GM12873 (cell line): ENCODE data around the gene HK2.

Experiments
- CTCF ChIP-seq: IDR thresholded peaks from 2 replicates; pipeline ENCODE4 v1.5.1; 2012; ENCODE audit warnings: low read depth, mild to moderate bottlenecking, moderate library complexity, low read length, control low read depth; ENCODE audit not compliant: insufficient read depth; ENCODE audit errors: missing control alignments

The HK2 gene

GRCh38 chr2:74833418-74834233, at the start of gene HK2:
HK2 (plus strand) TSS chr2:74834127; CDS start chr2:74834581, 454 bp downstream.
- no peak for TF ChIP-seq CTCF

GRCh38 chr2:74789271-74789670, 44.7 kb upstream of the HK2 start:
- TF ChIP-seq CTCF, result no peak

- TF ChIP-seq CTCF, result no peak
These were observed 41.6 kb upstream of the HK2 start for GRCh38 chr2:74792282-74792681.

GRCh38 chr2:74806355-74806839, 27.5 kb upstream of the HK2 start:
- TF ChIP-seq CTCF, result no peak

GRCh38 chr2:74806920-74807319, 27.0 kb upstream of the HK2 start:
- TF ChIP-seq CTCF, result no peak

GRCh38 chr2:74812787-74813590, 20.9 kb upstream of the HK2 start:
- no peak for TF ChIP-seq CTCF

- TF ChIP-seq CTCF, result no peak
These were observed 19.8 kb upstream of the HK2 start for GRCh38 chr2:74814102-74814501.
